Stimulated activated CD4-positive, alpha-beta T cell treated with anti-CD3 and anti-CD28 coated beads, TNF-alpha, amount 100 ng/mL, for 24 hours (primary cell): Measurements from ENCODE around the gene FTL.
A peak's percentile ranks its signal among the peaks of the same experiment; 100 is the strongest.

Experiments
- DNase-seq, 3 experiments: peaks; one replicate each; pipeline ENCODE4 v3.0.0-alpha.2; 2020; ENCODE audit warnings: low read depth in 3 of 3

The FTL gene

DNA sequence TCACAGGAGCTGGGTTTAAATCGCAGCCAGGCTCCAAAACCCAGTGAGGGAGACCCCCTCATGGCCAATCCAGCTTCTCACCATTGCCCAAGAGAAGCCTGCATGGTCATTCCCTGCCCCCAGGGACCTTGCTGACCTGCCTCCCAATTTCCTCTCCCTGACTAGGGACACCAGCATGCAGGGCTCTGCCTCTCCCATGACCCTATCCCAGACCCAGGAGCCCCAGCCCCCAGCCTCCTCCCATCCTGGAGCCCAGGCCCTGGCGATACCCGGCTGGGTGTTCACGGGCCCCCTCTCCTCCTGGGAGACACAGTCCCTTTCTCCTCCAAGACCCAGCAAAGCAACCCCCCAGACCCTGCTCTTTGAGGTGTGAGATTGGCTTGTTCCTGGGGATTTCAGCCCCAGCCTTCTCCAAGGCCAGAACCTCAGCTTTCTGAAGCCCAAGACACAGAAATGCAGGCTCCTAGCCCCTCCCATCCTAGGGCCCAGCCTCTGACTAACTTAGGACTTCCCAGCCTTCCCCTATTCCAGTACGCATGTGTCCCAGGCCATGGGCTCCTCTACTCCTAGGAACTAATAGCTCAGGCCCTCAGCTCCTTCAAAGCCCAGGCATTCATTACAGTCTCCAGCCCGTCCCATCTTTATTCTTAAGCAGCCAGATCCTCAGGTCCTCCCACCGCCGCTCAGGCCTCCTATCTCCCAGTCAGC lies 26.9 kb downstream of the FTL start:
- DNase-seq, result no peak

DNA sequence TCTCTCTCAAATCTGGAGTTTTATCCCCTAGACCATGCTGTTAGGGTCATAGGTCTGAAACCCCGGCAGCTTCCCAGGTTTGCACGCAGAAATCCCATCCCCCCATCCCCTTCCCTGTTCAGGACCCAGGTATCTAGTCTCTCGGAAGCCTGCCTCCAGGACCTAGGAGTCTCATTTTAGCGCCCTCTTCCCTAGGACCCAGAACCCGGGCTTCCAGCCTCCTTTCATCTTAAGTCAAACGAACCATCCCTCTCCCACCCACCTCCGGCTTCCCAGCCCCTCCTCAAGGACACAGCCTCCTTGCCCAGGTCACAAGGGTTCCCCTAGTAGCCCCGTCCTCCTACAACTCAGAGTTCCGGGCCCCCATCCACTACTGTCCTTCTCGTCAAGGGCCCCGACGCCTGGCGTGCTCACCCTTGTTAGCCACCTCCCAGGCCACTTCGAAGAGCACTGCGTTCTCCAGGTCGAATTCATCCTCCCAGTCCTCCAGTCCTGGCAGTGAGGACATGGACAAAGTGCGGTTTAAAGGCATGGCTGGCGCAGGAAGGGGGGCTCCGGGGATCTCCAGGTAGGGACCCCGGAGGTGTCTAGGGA lies 27.6 kb downstream of the FTL start:
- no peak for DNase-seq

DNA sequence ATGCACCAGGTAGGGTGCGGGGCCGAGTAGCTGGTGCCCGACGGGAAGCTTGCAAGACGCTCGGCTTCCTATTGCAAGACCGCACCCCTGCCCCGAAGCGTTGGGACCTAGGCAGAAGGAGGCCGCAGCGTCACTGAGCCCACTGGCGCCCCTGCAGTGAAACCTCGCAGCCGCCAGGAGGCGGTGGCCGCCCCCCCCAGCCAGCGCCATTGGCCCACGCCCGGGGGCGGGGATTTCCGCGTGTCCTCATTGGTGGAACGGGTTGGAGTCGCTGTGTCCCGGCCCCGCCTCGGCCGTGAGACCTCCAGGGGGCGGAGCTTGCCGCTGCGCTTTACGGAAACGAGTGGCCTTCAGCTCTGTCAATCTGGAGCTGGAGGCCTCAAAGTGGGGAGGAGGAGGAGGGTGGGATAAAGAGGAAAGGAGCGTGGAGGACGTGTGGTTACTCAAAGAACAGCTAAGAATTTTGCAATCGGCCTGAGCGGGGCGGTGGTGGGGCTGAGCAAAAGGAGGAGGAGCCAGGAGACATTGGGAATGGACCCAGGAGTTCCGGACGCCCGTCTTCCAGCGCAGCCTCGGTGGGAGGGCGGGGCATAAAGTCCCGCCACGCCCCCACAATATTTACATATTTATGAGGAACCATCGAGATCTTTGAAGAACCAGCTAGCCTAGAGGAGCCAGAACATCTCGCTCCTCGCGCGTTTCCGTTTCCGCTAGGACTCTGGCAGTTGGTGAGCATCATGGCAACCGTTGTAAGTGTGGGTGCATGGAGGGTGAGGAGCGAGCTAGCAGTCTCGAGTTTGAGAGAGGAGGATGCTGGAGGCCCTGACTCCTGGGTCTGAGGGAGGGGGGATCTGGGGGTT lies 28.3 kb downstream of the FTL start, which contains the start of the genes GYS1 and RUVBL2:
Gene GYS1, minus strand, starts transcription at position 135 of the 860 bp plus-strand sequence. CDS start 197 bp downstream, outside the sequence.
Gene RUVBL2, plus strand, starts transcription at position 713 of the 860 bp plus-strand sequence. Its CDS starts 25 bp downstream, at position 738.
- peak; percentile 97 to 100 (median 99) for DNase-seq

DNA sequence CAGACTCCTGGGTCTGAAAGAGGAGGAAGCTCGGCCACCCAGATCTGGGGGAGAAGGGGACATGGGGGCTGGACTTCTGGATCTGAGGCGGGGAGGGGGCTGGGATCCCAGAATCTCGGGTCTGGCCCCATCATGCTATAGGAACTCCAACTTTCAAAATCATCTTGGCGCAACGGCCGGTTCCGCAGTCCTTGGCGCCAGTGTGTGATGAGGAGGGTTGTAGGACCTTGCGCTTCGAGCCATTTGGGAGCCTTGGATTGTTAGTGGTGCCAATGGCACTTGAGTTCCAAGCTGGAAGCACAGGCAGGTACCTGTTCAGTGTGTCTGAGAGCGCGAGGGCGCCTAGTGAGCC lies 28.9 kb downstream of the FTL start:
- DNase-seq, result no peak

DNA sequence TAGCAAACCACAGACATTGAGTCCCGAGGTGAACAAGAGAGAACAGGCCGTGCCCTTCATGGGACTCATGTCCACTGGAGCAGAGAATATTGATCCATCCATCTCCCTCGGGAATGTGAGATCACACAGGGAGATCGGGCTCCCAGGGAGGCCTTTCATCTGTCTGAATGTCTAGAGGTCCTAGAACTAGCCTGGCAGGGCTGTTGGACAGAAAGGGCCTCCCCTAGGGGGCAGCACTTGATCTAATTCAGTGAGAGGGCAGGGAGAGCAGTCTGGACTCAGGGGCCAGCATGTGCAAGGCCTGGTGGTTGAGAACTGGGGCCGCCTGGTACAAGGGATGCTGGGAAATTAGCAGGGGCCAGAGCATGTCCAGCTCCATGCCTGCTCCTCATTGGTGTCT lies 32.9 kb downstream of the FTL start:
- peak in 1 of 3 experiments; percentile 47 for DNase-seq

DNA sequence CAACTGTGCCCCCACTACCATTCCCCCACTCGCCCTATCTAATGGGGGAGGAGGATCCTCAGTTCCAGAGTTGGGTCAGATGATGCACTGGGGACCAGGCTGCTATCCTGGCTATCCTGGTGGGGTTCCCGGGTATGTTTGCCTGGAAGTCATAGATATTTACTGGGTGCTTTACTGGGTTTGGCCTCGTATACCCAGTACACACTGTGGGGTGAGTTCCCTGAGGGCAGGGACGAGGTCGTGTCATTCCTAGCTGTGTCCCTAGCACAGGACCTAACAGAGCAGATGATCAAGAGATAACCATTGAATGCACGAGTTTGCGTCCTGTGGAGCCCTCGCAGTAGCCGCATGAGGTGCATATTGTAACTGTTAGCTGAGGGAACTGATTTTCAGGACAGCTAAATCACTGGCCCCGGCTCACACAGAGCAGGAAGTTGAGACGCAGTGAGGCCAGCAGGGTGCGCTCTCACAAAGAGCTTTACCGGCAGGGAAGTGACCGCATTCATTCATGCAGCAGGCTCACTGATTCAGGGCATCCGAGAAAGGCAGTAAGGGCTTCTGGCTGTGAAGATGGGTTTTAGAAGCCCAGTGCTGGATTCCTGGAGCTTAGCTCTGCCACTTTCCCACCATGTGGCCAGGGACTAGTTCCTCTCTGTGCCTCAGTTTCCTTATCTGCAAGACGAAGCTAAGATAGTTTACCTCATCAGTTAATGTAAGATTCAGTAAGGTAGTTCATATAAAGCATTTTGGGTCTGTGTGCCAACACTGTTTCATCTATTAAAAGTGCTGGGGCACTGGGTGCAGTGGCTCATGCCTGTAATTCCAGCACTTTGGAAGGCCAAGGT lies 34.6 kb downstream of the FTL start:
- peak in 2 of 3 experiments; percentile 40 to 69 for DNase-seq

DNA sequence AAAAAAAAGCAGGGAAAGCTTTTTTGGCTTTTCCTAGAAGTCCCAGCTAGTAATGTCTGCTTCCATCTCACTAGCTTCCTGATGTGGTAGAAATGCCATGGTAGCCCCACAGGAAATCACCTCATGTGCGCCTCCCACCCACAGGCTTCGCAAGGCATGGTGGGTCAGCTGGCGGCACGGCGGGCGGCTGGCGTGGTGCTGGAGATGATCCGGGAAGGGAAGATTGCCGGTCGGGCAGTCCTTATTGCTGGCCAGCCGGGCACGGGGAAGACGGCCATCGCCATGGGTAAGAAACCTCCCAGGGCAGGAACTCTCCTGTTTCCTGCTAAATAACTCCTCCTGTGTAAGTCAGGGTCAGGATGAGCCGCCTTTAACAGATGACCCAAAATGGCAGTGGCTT lies 39.0 kb downstream of the FTL start:
- no peak for DNase-seq

DNA sequence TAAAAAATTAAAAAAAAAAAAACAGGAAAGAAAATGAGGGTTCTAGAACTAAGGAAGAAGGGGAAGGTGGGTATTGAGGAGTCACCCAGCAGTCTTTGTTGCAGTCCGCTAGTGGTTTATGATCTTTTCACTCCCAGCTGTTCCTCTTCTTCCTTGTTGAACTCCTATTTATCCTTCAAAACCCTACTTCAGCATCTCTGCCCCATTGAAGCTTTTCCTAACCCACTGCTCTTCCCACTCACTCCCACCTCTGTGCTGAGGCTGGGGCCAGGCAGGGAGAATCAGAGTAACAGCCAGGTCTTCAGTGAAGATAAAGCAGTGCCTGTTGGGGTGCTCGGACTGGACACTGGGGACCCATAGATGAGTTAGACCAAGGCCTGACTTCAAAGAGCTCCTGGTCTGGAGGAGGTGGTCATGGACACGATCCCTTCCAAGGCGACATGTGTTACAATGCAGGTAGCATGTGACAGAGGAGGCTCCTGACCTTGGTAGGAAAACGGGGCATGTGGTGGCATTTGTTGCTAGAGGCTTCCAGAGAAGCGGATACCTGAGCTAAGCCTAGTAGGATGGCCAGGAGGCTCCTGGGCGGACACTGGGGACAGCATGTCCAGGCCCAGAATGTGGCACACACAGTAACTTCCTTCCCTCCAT lies 40.0 kb downstream of the FTL start:
- DNase-seq, result no peak

DNA sequence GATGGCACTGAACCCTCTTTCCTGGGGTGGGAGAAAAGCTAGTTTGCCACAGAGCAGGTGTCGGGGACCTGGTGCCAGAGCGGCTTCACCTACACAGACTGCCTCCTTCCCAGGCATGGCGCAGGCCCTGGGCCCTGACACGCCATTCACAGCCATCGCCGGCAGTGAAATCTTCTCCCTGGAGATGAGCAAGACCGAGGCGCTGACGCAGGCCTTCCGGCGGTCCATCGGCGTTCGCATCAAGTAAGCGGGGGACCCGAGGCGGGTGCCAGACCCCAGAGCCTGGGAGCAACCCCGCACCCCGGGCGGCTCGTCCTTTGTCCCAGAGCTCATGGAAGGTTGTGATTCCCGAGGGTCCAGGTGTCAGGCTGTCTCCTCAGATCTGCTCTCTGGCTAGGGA lies 41.8 kb downstream of the FTL start:
- DNase-seq, result no peak

DNA sequence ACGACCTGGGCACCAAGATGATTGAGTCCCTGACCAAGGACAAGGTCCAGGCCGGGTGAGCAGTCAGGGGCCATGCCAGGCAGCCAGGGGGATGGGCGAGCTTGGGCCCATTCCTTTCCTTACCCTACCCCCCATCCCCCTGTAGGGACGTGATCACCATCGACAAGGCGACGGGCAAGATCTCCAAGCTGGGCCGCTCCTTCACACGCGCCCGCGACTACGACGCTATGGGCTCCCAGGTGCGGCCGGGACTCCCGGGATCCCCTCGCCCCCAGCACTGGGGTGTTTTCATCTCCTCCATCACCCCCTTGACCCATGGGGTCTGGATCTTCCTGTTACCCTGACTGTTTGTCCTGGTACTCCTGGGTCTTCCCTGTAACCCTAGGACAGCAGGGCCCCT lies 44.7 kb downstream of the FTL start:
- DNase-seq, result no peak

DNA sequence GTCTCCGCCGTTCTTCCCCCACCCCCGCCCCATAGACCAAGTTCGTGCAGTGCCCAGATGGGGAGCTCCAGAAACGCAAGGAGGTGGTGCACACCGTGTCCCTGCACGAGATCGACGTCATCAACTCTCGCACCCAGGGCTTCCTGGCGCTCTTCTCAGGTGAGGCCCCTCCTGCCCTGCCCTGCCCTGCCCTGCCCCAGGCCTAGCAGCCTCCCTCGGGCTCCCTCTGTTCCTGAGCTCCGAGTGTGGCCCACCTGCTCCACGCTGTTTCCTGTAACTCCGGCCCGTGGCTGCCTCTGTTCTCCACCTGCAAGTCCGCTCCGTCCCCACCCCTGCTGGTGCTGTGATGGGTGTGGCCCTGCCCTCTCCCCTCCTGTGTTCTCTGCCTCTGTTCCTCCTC lies 45.3 kb downstream of the FTL start:
- no peak for DNase-seq

DNA sequence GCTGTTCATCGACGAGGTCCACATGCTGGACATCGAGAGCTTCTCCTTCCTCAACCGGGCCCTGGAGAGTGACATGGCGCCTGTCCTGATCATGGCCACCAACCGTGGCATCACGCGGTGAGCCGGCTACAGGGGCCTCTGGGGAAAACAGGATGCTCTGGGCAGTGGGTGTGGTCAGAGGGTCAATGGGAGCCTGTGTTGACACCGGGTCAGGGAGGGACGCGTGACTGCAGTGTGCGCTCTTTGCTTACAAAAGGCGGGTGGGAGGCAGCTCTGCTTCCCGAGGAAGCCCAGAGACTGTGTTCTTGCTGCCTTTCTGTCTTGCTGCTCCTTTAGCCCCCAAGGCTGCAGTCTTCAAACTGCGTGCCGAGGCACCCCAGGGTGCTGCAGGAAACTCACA lies 46.1 kb downstream of the FTL start:
- no peak for DNase-seq

DNA sequence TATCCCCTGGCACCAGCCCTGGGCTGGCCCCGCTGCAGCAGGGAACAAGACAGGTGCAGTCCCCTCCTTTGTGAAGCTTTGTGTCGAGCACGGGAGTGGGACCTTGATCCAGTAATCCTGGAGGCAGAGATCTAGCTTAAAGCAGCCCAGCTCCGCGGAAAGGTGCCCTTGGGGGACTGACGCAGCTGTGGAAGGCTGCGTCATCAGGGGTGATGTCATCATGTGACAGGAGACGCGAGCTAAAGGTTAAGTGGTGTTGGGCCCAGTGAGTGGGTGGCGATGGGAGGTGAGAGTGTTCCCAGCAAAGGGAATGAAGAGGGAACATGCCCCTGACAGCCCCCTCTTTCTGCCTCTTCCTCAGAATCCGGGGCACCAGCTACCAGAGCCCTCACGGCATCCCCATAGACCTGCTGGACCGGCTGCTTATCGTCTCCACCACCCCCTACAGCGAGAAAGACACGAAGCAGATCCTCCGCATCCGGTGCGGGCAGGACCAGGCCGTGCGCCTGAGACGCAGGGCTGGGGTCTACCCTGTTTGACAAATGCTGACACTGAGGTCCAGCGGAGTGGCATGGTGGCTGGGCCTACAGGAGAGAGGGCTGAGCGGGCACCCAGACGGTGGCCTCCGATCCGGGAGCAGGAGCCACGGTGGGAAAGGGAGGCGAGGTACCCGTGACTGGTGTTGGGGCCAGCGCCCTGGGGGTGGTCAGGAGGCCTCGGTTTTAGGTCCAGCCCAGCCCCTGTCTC lies 49.2 kb downstream of the FTL start:
- DNase-seq, result no peak

DNA sequence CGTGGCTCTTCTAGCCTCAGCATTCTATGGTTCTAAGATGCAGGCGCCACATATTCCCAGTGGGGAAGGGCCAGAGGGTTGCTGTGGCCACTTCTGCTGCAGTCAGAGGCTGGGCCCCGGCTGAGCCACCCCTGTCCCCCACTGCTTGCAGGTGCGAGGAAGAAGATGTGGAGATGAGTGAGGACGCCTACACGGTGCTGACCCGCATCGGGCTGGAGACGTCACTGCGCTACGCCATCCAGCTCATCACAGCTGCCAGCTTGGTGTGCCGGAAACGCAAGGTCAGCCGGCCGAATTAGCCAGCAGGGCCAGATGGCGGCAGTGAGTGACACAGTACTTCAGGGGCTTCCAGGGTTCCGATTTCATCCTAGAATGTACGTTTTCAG lies 49.8 kb downstream of the FTL start:
- no peak for DNase-seq

DNA sequence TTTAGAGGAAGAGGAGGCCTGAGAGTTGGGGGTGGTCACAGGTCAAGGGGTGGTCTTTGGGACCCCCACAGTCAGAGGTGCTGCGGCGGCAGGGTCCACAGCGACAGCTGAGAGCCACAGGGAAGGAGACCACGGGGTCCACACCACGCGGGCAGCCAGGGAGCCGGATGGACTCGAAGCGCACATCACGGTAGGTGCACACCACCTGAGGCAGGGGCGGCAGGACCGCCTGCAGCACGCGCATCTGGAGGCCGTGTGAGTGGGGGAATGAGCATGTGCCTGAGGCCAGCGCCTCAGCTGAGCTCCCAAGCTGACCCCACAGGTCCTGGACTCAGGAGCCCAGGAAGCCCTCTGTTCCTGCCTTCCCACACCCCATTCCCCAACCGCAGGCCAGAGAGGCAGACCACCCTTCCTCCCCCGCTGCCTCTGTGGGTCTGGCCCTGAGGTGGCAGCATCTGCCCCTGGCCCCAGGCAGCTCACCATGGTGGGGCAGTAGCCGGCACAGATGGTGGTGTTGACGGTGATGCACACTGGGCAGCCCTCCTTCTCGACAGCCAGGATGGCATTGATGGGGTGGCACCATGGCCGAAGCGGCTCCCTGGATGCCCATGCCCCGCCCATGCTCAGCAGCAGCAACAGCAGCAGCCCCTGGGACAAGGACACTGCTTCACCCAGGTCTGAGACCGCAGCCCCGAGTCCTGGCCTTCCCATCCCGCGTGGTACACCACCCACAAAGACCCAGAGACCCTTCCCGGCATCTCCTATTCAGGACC lies 51.1 kb downstream of the FTL start:
- no peak for DNase-seq
